Caco-2 (cell line): ENCODE results near the gene PLCXD3. TPM values are rescaled to one million over a fixed set of nuclear protein-coding genes. Genes with fewer than 3 reads are reported as not detected.

Experiments used
- Bru-seq: library from RNA; stranded (reverse); fragments of 400-500 nt; gene quantifications from one replicate; lab custom pipeline; 2021; lab: Mats Ljungman, UMichigan
- BruChase-seq, 2 experiments: library from RNA; stranded (reverse); fragments of 400-500 nt; gene quantifications; one replicate each; lab custom pipeline; 2021; lab: Mats Ljungman, UMichigan
- BruUV-seq: library from RNA; stranded (reverse); fragments of 400-500 nt; replicated peaks from 2 replicates; lab custom pipeline; 2021; lab: Mats Ljungman, UMichigan
- CTCF ChIA-PET: fragments of 300-600 bp; sonication (Branson Sonifier 250); formaldehyde crosslinking; loops from one replicate; lab custom pipeline; 2022; ENCODE audit warnings: antibody characterized with exemption; lab: Charles Lee
- POLR2A ChIA-PET: fragments of 300-600 bp; sonication (Branson Sonifier 250); formaldehyde crosslinking; loops from one replicate; lab custom pipeline; 2022; ENCODE audit warnings: antibody characterized with exemption; lab: Charles Lee
- DNase-seq, 2 experiments: peaks; one replicate each; pipeline versions ENCODE4 v3.0.0 to v3.0.0-alpha.2; 2020 to 2022
- H3K27me3 ChIP-seq: replicated peaks from 2 replicates; pipeline ENCODE4 v1.6.0; 2011; ENCODE audit warnings: low read length; ENCODE audit not compliant: control insufficient read depth, insufficient read depth
- H3K36me3 ChIP-seq: 2 replicates; pipeline ENCODE4 v1.5.1; 2011; ENCODE audit warnings: low read length; ENCODE audit not compliant: control insufficient read depth, insufficient read depth
- H3K4me1 ChIP-seq: fragments of 250-450 bp; sonication (Bioruptor Pico); 2 replicates; pipeline ENCODE4 v1.5.1; 2020; ENCODE audit warnings: mild to moderate bottlenecking
- H3K4me3 ChIP-seq: 2 replicates; pipeline ENCODE4 v1.5.1; 2011; ENCODE audit warnings: low read depth, mild to moderate bottlenecking, control low read depth, low read length
- H3K9me3 ChIP-seq: fragments of 250-450 bp; sonication (Bioruptor Pico); 2 replicates; pipeline ENCODE4 v1.5.1; 2020; ENCODE audit warnings: mild to moderate bottlenecking, moderate library complexity
- H3K27ac Mint-ChIP-seq: one replicate; pipeline ENCODE4 v1.8.0; 2022; ENCODE audit warnings: mixed read lengths; ENCODE audit not compliant: unreplicated experiment
- H3K27me3 Mint-ChIP-seq: one replicate; pipeline ENCODE4 v1.8.0; 2022; ENCODE audit warnings: mixed read lengths; ENCODE audit not compliant: insufficient read depth, unreplicated experiment
- H3K36me3 Mint-ChIP-seq: one replicate; pipeline ENCODE4 v1.8.0; 2022; ENCODE audit warnings: mild to moderate bottlenecking, mixed read lengths; ENCODE audit not compliant: insufficient read depth, unreplicated experiment
- H3K4me1 Mint-ChIP-seq: one replicate; pipeline ENCODE4 v1.8.0; 2022; ENCODE audit warnings: low read depth, mixed read lengths; ENCODE audit not compliant: unreplicated experiment
- H3K4me3 Mint-ChIP-seq: one replicate; pipeline ENCODE4 v1.8.0; 2022; ENCODE audit warnings: mild to moderate bottlenecking, moderate library complexity, mixed read lengths; ENCODE audit not compliant: unreplicated experiment
- H3K9me3 Mint-ChIP-seq: one replicate; pipeline ENCODE4 v1.8.0; 2022; ENCODE audit warnings: mixed read lengths; ENCODE audit not compliant: unreplicated experiment
- intact Hi-C: fragments of 100-400 bp; cut with micrococcal nuclease; formaldehyde crosslinking; loops from one replicate; pipeline ENCODE4 v1.10.0; 2022; ENCODE audit not compliant: unreplicated experiment
- long read RNA-seq: library from polyadenylated mRNA; stranded (forward); transcript quantifications from one replicate; pipeline ENCODE4 v2.0.0, GENCODE V29; 2022
- total RNA-seq: library from RNA; stranded (reverse); gene quantifications from 2 replicates; pipeline ENCODE4 v1.2.3, GENCODE V29; 2022
- TF ChIP-seq, protein P1 (sequence below), 2 experiments: fragments of 200-600 bp in 1 of 2; IDR thresholded peaks; 1 replicate in 1 of 2; 2 replicates in 1 of 2; pipeline versions ENCODE4 v1.5.1 to v1.8.0; 2011 to 2022; ENCODE audit warnings: antibody characterized with exemption in 1 of 2, control low read depth in 1 of 2, inconsistent platforms in 1 of 2, low read depth in 1 of 2, low read length in 1 of 2, mild to moderate bottlenecking in 1 of 2, moderate library complexity in 1 of 2; ENCODE audit not compliant: insufficient read depth in 1 of 2, severe bottlenecking in 1 of 2, unreplicated experiment in 1 of 2

PLCXD3 gene, protein sequence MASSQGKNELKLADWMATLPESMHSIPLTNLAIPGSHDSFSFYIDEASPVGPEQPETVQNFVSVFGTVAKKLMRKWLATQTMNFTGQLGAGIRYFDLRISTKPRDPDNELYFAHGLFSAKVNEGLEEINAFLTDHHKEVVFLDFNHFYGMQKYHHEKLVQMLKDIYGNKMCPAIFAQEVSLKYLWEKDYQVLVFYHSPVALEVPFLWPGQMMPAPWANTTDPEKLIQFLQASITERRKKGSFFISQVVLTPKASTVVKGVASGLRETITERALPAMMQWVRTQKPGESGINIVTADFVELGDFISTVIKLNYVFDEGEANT
- total RNA-seq (0.14 and 0.20 TPM in 2 replicates), Bru-seq, nascent RNA (percentile 23 among the genes with signal in this experiment), BruChase-seq, experiment 1, labeled RNA remaining after a 2-hour chase (percentile 20 among the genes with signal in this experiment), BruChase-seq, experiment 2, labeled RNA remaining after a 6-hour chase (percentile 17 among the genes with signal in this experiment)
- long read RNA-seq, result 0 reads

DNA sequence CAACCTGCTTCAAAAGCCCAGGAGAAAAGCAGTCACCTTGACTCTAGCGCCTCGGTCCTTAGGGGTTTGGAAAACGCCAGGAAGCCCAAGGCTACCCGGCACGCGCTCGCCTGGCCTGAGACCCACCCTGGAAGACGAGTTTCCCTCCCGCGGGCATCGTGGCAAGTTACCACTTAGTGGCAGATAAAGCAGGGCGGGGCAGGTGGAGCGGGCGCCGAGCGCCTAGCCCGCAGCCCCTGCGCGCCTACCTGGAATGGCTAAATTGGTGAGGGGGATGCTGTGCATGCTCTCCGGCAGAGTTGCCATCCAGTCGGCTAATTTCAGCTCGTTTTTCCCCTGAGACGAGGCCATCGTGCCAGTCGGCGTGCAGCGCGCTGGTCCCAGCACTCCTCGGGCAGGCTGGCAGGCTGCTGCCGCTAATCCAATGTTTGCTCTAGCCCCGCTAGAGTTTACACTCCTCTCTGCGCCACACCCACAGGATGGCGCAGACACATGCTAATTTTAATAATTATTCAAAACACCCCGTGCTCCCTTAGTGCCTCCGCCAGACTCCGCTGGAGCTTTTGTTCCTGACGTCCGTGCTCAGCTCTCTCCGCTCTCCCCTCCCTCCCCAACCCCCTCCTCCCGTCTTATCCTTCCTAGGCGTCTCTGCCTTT lies at the start of gene PLCXD3:
PLCXD3 (minus strand) TSS at position 426 of the 656 bp plus-strand sequence; CDS start at position 351, 75 bp downstream.
- no peaks in the 10 kb centered on the region for H3K36me3 Mint-ChIP-seq
- Histone ChIP-seq H3K4me1 (0 out of 2 replicates have a peak, but pooled peaks cover 3% of the 10 kb centered on the region), H3K9me3 (no peaks in the 10 kb centered on the region; the same call in 1 of the 2 replicates), H3K4me3 (peak within 1 kb of the TSS; percentile 37), H3K27me3 (no peaks in the 10 kb centered on the region), H3K36me3 (no peaks in the 10 kb centered on the region)
- H3K4me3 Mint-ChIP-seq, result peak within 1 kb of the TSS; percentile 71
- DNase-seq, result peak; percentile 31 to 39
- POLR2A ChIA-PET, result no interaction called here
- TF ChIP-seq, protein P1, sequence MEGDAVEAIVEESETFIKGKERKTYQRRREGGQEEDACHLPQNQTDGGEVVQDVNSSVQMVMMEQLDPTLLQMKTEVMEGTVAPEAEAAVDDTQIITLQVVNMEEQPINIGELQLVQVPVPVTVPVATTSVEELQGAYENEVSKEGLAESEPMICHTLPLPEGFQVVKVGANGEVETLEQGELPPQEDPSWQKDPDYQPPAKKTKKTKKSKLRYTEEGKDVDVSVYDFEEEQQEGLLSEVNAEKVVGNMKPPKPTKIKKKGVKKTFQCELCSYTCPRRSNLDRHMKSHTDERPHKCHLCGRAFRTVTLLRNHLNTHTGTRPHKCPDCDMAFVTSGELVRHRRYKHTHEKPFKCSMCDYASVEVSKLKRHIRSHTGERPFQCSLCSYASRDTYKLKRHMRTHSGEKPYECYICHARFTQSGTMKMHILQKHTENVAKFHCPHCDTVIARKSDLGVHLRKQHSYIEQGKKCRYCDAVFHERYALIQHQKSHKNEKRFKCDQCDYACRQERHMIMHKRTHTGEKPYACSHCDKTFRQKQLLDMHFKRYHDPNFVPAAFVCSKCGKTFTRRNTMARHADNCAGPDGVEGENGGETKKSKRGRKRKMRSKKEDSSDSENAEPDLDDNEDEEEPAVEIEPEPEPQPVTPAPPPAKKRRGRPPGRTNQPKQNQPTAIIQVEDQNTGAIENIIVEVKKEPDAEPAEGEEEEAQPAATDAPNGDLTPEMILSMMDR (IDR thresholded peaks at IDR 0.05; ENCODE audit: insufficient read depth in 1 of 2, low read depth in 1 of 2, low read length in 1 of 2, severe bottlenecking in 1 of 2, unreplicated experiment in 1 of 2), result no peak
- H3K27me3 Mint-ChIP-seq, result peaks cover 3% of the 10 kb centered on the region
- CTCF ChIA-PET, result no interaction called here
- intact Hi-C loops, result no loop called here
- BruUV-seq, result no TSS peak
- no peaks in the 10 kb centered on the region for H3K9me3 Mint-ChIP-seq
- peak within 1 kb of the TSS; percentile 14 for H3K27ac Mint-ChIP-seq
- no peaks in the 10 kb centered on the region for H3K4me1 Mint-ChIP-seq

DNA sequence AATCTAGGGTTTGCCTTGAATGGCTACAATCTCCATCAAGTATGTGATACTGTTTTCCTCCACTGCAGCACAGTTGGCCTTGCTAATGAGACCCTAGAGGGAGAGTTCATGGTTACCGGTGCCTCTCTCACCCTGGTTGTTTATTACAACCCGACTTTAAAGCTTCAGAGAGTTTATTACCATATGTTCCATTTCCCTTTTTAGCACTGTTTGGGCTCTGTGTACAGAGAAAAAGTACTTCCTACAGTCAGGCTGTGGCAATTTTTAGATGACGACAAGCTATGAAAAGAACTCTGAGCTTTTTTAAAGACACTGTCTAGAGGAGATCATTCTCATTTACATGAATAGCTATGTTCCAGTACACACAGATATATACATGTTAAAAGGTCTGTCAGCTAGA lies 48.8 kb upstream of the PLCXD3 start:
- Mint-ChIP-seq H3K36me3 (no peaks in the 10 kb centered on the region), H3K9me3 (peaks cover 11% of the 10 kb centered on the region), H3K27ac (no peak overlapping the region), H3K27me3 (no peaks in the 10 kb centered on the region), H3K4me3 (no peak overlapping the region), H3K4me1 (no peaks in the 10 kb centered on the region)
- H3K36me3 ChIP-seq, result no peaks in the 10 kb centered on the region
- no TSS peak for BruUV-seq
- no peak for DNase-seq
- H3K9me3 ChIP-seq, result no peaks in the 10 kb centered on the region
- no peak overlapping the region for H3K4me3 ChIP-seq
- ChIA-PET CTCF (no interaction called here), POLR2A (no interaction called here)
- no peaks in the 10 kb centered on the region for H3K27me3 ChIP-seq
- intact Hi-C loops, result no loop called here
- TF ChIP-seq, protein P1 (IDR thresholded peaks at IDR 0.05; ENCODE audit: insufficient read depth in 1 of 2, low read depth in 1 of 2, low read length in 1 of 2, severe bottlenecking in 1 of 2, unreplicated experiment in 1 of 2), result no peak
- no peaks in the 10 kb centered on the region for H3K4me1 ChIP-seq

DNA sequence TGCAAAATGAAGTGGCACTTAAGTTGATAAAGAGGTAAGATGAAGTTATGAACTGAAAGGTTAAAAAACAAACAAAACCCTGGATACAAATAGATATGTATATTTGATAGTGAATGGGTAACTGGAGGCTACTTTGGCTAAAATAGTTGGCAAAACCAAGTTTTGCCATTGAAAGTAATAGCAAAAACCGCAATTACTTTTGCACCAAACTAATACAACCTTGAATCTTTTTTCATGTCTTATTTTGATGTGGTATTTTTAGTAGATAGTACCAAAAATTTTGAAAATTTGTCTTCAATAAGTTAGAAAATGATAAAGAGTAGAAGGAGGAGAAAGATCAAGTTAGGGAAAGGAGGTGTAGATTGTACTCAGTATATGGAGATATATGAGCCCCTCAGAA lies 47.9 kb upstream of the PLCXD3 start:
- H3K4me1 Mint-ChIP-seq, result no peaks in the 10 kb centered on the region
- DNase-seq, result no peak
- ChIA-PET CTCF (no interaction called here), POLR2A (no interaction called here)
- no TSS peak for BruUV-seq
- Histone ChIP-seq H3K9me3 (no peaks in the 10 kb centered on the region), H3K36me3 (no peaks in the 10 kb centered on the region), H3K4me1 (no peaks in the 10 kb centered on the region), H3K27me3 (no peaks in the 10 kb centered on the region), H3K4me3 (no peak overlapping the region)
- no peaks in the 10 kb centered on the region for H3K27me3 Mint-ChIP-seq
- intact Hi-C loops, result no loop called here
- H3K27ac Mint-ChIP-seq, result no peak overlapping the region
- H3K36me3 Mint-ChIP-seq, result no peaks in the 10 kb centered on the region
- TF ChIP-seq, protein P1 (IDR thresholded peaks at IDR 0.05; ENCODE audit: insufficient read depth in 1 of 2, low read depth in 1 of 2, low read length in 1 of 2, severe bottlenecking in 1 of 2, unreplicated experiment in 1 of 2), result no peak
- no peak overlapping the region for H3K4me3 Mint-ChIP-seq
- H3K9me3 Mint-ChIP-seq, result peaks cover 2% of the 10 kb centered on the region
